ENCODE data around the gene TBK1.

TBK1 gene

DNA sequence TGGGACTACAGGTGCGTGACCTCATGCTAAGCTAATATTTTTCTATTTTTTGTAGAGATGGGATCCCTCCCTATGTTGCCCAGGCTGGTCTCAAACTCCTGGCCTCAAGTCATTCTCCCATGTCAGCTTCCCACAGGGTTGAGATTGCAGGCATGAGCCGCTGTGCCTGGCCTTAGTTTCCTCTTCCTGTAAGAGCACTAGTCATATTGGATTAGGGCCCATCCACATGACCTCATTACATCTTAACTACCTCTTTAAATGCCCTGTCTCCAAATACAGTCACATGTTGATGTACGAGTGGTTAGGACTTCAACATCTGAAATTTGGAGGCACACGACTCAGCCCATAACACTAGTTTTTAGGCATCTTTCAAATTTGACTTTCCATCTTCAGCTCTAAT, 86.2 kb downstream of the TBK1 start:
- in situ Hi-C loops (cut with HindIII; ENCODE audit: low sequenced_read_pairs) = no loop called here

DNA sequence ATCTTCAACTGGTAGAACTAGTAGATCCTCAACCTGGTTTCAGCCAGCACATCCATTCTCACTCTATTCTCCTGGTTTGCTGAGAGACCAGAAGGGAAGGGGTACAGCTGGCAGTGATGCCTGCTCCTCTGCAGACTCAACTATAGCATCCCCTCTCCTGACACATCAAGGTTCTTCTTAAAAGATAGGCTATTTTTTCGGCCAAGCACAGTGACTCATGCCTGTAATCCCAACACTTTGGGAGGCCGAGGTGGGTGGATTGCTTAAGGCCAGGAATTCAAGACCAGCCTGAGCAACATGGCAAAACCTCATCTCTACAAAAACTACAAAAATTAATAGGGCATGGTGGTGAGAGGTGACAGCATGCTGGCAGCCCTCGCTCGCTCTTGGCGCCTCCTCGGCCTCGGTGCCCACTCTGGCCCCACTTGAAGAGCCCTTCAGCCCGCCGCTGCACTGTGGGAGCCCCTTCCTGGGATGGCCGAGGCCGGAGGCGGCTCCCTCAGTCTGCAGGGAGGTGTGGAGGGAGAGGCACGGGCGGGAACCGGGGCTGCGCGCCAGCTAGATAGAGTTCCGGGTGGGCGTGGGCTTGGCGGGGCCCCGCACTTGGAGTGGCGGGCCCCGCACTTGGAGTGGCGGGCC, 90.6 kb downstream of the TBK1 start:
- in situ Hi-C loops (cut with HindIII; ENCODE audit: low sequenced_read_pairs) = loop anchor here (10.0 kb wide), 1 partner anchor 172 kb away; no protein-coding TSS in a partner anchor

DNA sequence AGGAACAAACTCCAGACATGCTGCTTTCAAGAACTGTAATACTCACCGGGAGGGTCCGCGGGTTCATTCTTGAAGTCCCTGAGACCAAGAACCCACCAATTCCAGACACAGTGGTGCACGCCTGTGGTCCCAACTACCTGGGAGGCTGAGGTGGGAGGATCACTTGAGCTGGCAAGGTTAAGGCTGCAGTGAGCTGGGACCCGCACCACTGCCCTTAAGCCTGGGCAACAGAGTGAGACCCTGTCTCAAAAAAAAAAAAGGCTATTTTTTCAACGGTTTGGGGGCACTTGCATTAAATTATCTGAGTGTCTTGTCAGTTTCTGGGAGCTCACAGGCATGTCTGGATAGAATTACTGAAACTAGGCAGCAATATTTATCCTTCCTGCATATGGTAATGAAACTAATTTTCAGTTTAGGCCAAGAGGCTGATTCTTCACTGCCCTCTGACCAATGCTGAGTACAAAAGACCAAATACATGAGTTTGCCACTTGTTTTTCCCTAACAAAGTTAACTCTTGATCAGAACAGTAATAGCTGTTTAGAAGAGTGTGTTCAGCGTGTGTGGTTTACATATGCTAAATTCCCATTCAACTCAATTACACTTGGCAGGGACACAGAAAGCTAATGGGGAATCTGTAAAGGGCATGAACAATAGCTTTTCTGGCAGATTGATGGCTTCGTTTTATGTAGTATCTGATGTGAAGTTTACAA, 92.6 kb downstream of the TBK1 start:
- in situ Hi-C loops (cut with HindIII; ENCODE audit: low sequenced_read_pairs) = loop anchor here (10.0 kb wide), 1 partner anchor 170 kb away; no protein-coding TSS in a partner anchor

DNA sequence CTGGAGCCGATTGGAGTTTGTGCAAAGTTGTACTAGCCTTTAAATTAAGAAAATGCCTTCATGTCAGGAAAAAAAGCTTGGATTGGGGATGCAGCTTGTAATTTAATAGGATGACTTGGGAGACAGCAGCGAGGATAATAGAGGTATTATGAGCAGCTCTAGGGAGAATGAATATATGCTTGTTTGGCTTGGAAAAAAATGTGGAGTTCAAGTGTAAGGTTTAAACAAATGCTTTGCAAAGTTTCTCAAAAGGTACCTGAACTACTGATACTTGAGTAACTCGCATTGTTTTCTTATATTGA, 93.1 kb downstream of the TBK1 start:
- in situ Hi-C loops (cut with HindIII; ENCODE audit: low sequenced_read_pairs) = loop anchor here (10.0 kb wide), 1 partner anchor 170 kb away; no protein-coding TSS in a partner anchor

DNA sequence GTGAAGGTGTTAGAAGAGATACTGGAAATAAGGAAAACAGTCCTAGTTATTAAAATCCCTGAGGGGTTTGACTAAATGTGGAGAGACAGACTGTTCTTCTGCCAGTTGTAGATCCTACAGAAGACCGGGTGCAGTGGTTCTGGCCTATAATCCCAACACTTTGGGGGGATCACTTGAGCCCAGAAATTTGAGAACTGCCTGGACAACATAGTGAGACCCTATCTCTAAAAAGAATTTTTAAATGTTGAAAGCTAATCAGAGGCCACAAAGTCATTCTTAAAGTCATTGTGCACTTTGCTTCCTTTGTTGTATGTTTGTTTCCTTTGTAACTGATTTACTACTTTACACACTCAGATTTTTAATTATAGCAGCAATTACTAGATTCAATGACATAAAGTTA, 97.2 kb downstream of the TBK1 start:
- in situ Hi-C loops (cut with HindIII; ENCODE audit: low sequenced_read_pairs) = loop anchor here (10.0 kb wide), 1 partner anchor 166 kb away; no protein-coding TSS in a partner anchor

DNA sequence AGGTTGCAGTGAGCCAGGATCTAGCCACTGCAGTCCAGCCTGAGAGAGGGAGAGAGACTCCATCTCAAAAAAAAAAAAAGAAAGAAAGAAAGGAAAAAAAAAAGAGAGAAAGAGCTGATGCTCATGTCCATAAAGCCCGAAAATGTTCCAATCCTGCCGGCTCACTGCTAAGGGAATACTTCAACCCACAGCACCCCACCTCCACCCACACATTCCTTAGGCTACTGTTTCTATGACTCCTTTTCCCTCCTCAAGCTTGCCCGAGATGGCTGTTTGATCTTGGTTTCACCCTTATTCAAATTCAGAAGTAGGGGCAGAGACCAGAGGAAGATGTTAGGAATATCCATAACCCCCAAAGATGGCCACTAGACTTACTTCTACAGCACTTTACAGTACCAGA, 98.8 kb downstream of the TBK1 start:
- in situ Hi-C loops (cut with HindIII; ENCODE audit: low sequenced_read_pairs) = no loop called here

DNA sequence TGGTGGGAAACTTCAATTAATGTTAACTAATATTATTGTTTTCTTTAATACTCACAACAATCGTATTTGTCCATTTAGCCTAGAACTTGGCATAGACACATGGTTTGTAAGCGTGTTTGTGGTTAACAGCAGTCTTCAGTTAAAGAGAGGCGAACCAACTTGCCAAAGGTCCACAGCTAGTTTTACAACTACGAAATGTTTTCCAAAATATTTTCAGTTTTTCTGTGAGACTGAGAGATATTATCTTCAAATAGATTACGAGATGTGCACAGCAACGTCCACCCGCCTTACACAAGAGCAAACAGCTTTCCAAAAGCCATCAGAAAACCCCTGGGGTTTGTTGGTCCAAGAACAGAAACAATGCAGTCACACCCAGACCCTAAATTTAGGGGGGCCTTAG, 99.8 kb downstream of the TBK1 start:
- in situ Hi-C loops (cut with HindIII; ENCODE audit: low sequenced_read_pairs) = no loop called here
